Cardiac muscle cell (in vitro differentiated cells and primary cell): ENCODE data around the gene SELENOM. TPM values are rescaled to one million over a fixed set of nuclear protein-coding genes. Genes with fewer than 3 reads are reported as not detected.
"Not testable (repeated sequence)": the region's sequence is repeated elsewhere in the genome, so short reads cannot be mapped to it uniquely, and the experiment has no call there.

Source experiments
- DNase-seq, 2 donors: peaks; one replicate each; pipeline versions ENCODE4 v3.0.0 to v3.0.0-alpha.2; 2010 to 2017; ENCODE audit warnings: low read depth in 1 of 2, low spot score in 1 of 2
- H3K27ac ChIP-seq: fragments of 200-600 bp; sonication (generic); 2 replicates; pipeline ENCODE4 v1.5.1; 2016
- H3K27me3 ChIP-seq: fragments of 200-600 bp; sonication (generic); 2 replicates; pipeline ENCODE4 v1.6.0; 2016; ENCODE audit warnings: control low read depth
- H3K36me3 ChIP-seq: fragments of 200-600 bp; sonication (generic); 2 replicates; pipeline ENCODE4 v1.5.1; 2016; ENCODE audit warnings: control low read depth
- H3K4me1 ChIP-seq: fragments of 200-600 bp; sonication (generic); 2 replicates; pipeline ENCODE4 v1.8.1; 2017; ENCODE audit warnings: low read depth, mild to moderate bottlenecking, mixed run types
- H3K4me3 ChIP-seq: fragments of 200-600 bp; sonication (generic); 2 replicates; pipeline ENCODE4 v1.5.1; 2016; ENCODE audit warnings: mild to moderate bottlenecking
- H3K9me3 ChIP-seq: fragments of 200-600 bp; sonication (generic); 2 replicates; pipeline ENCODE4 v1.5.1; 2017; ENCODE audit warnings: low read depth, mild to moderate bottlenecking, control low read depth
- polyA plus RNA-seq: library from polyadenylated mRNA; unstranded; fragments of >200 nt; fragmentation: Nextera tagmentation; extraction: Ambion mirVana; gene quantifications from 2 replicates; pipeline ENCODE4 v1.2.1, GENCODE V29; 2016
- total RNA-seq: library from RNA; depleted of rRNA; stranded (reverse); fragments of >200 nt; gene quantifications from 2 replicates; pipeline ENCODE4 v1.2.3, GENCODE V29; 2016
- TF ChIP-seq, protein P1 (sequence below): IDR thresholded peaks from 2 replicates; pipeline ENCODE4 v1.5.1; 2012; ENCODE audit warnings: low read depth, mild to moderate bottlenecking, low read length

SELENOM gene
- total and polyA plus RNA-seq, 2 experiments from 2014 or later, result 84.0 to 88.8 TPM

- no peaks in the 10 kb centered on the region for H3K27me3 ChIP-seq
- H3K4me3 ChIP-seq, result no peak overlapping the region
- no peak for DNase-seq
- H3K36me3 ChIP-seq, result no peaks in the 10 kb centered on the region
- peaks cover 8% of the 10 kb centered on the region for H3K4me1 ChIP-seq
- TF ChIP-seq, protein P1, sequence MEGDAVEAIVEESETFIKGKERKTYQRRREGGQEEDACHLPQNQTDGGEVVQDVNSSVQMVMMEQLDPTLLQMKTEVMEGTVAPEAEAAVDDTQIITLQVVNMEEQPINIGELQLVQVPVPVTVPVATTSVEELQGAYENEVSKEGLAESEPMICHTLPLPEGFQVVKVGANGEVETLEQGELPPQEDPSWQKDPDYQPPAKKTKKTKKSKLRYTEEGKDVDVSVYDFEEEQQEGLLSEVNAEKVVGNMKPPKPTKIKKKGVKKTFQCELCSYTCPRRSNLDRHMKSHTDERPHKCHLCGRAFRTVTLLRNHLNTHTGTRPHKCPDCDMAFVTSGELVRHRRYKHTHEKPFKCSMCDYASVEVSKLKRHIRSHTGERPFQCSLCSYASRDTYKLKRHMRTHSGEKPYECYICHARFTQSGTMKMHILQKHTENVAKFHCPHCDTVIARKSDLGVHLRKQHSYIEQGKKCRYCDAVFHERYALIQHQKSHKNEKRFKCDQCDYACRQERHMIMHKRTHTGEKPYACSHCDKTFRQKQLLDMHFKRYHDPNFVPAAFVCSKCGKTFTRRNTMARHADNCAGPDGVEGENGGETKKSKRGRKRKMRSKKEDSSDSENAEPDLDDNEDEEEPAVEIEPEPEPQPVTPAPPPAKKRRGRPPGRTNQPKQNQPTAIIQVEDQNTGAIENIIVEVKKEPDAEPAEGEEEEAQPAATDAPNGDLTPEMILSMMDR, result no peak
- H3K9me3 ChIP-seq, result no peaks in the 10 kb centered on the region
- H3K27ac ChIP-seq, result no peak overlapping the region
Observed at GRCh38 chr22:31097941-31098631, 9.3 kb downstream of the SELENOM start.

GRCh38 chr22:31097539-31097938 is 9.8 kb downstream of the SELENOM start:
- H3K27me3 ChIP-seq, H3K4me3 ChIP-seq, H3K27ac ChIP-seq, H3K9me3 ChIP-seq, DNase-seq, H3K36me3 ChIP-seq: not testable (repeated sequence)
- H3K4me1 ChIP-seq, result peaks cover 13% of the 10 kb centered on the region

DNA sequence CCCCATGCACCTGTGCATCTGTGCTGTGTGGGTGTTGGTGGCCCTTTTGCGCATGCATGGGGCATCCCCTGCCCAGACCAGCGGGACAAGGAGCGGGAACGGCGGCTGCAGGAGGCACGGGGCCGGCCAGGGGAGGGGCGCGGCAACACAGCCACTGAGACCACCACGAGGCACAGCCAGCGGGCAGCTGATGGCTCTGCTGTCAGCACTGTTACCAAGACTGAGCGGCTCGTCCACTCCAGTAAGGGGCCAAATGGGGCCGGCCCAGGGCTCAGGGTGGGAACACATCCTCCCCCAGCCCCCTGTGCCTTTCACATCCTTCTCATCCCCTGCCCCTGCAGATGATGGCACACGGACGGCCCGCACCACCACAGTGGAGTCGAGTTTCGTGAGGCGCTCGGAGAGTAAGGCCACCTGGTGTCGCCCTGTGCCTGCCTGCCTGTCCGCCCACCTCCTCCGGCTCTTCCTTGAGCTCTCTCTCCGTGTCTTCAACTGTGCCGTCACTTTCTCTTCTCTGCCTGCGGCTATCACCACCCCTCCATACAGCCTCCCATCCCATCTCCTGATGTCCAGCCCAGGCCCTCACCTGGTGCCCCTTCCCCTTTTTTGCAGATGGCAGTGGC is 10.6 kb downstream of the SELENOM start:
- Histone ChIP-seq H3K36me3 (no peaks in the 10 kb centered on the region), H3K9me3 (no peaks in the 10 kb centered on the region), H3K4me1 (peaks cover 13% of the 10 kb centered on the region), H3K27me3 (no peaks in the 10 kb centered on the region), H3K4me3 (no peak overlapping the region), H3K27ac (no peak overlapping the region)
- TF ChIP-seq, protein P1, result no peak
- DNase-seq, result no peak

GRCh38 chr22:31095637-31096249 is 11.6 kb downstream of the SELENOM start:
- Histone ChIP-seq H3K36me3 (no peaks in the 10 kb centered on the region), H3K4me3 (no peak overlapping the region), H3K4me1 (peaks cover 13% of the 10 kb centered on the region), H3K9me3 (no peaks in the 10 kb centered on the region), H3K27me3 (no peaks in the 10 kb centered on the region), H3K27ac (no peak overlapping the region)
- TF ChIP-seq, protein P1, result no peak
- no peak for DNase-seq

DNA sequence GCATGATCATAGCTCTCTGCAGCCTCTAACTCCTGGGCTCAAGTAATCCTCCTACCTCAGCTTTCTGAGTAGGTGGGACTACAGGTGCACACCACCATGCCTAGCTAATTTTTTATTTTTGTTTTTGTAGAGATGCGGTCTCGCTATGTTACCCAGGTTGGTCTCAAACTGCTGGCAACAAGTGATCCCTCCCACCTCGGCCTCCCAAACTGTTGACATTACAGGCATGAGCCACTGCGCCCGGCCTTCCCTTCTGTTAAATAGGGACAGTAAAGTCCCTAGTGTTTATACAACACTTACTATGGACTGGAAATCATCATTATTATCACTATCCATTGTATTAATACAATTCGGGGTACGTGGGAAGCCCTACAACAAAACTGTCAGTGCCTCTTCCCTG is 12.6 kb downstream of the SELENOM start:
- no peak for DNase-seq
- no peak overlapping the region for H3K4me3 ChIP-seq
- H3K36me3 ChIP-seq, result no peaks in the 10 kb centered on the region
- peaks cover 13% of the 10 kb centered on the region for H3K4me1 ChIP-seq
- no peaks in the 10 kb centered on the region for H3K9me3 ChIP-seq
- TF ChIP-seq, protein P1, result no peak
- H3K27me3 ChIP-seq, result no peaks in the 10 kb centered on the region
- H3K27ac ChIP-seq, result no peak overlapping the region

DNA sequence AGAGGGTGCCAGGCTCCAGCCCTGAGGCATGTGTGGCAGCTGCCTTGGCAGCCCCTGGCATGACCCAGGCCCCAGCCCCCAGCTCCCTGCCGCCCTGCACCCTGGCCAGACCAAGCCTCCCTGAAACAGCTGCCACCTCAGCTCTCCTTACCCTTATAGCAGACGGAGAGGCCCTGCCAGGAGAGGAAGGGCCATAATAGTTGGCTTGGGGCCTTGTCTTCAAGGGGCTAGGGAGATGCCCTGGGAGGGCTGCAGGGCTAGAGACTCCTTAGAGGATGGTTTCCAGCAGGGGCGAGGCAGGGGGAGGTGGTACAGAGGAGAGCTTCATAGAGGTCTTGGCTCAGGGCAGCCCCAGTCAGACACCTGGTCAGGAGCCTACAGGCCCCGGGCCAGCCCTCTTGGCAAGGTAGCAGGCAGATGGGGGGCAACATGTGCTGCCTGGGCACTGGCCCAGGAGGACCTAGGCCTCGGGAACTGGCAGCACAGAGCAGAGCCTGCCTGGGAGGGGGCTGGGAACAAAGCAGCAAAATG is 13.3 kb downstream of the SELENOM start:
- TF ChIP-seq, protein P1, result no peak
- Histone ChIP-seq H3K4me3 (no peak overlapping the region), H3K36me3 (no peaks in the 10 kb centered on the region), H3K27me3 (no peaks in the 10 kb centered on the region), H3K9me3 (no peaks in the 10 kb centered on the region), H3K4me1 (peaks cover 13% of the 10 kb centered on the region), H3K27ac (no peak overlapping the region)
- no peak for DNase-seq
